ENCODE data around the gene BAIAP2L1. TPM values are rescaled to one million over a fixed set of nuclear protein-coding genes. Genes with fewer than 3 reads are reported as not detected.

Gene BAIAP2L1
- total RNA-seq, 1 donor from 2014 or later = 4.6 TPM

- DNase-seq (ENCODE audit: low spot score) = no peak
Observed at GRCh38 chr7:98295467-98296192, 105.3 kb downstream of the BAIAP2L1 start.

- no peak for DNase-seq (ENCODE audit: low spot score)
Observed at GRCh38 chr7:98294798-98295382, 106.0 kb downstream of the BAIAP2L1 start.

DNA sequence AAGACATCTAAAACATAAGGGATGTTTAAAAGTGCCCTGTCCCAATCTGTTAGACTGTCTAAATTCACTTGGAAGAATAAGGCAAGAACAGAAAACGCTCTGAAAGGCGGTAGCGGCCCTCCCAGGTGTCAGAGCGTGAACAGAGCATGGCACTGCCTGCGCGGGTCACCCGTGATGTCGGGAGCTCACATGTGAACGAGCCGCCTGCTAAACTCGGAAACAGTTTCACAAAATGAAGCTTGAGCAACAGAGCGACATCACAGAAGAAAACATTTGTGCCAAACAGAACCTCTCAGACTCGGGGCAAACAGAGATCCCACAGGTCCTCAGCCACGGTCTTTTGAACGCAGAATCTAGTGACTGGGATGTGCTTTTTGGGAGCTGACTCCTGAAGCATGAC lies 106.6 kb downstream of the BAIAP2L1 start:
- no peak for DNase-seq (ENCODE audit: low spot score)

DNA sequence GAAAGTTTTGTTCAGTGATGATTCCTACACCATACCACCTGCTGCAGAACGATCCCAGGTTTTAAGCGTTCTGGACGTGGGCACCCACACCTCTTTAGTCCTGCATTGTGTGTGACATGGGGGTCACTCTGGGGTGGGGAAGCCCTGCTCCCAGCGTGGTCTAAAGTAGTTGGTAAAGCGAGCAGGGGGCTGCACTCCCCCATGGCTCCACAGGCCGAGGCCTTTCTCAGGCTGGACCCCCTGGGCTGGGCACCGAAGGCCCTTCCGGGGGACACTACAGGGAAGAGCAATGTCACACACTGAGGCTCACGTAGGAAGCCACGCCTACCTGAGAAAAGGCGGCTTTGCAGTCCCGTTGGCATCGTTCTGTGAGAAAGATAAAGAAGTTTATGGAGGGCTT lies 107.1 kb downstream of the BAIAP2L1 start:
- no peak for DNase-seq (ENCODE audit: low spot score)

DNA sequence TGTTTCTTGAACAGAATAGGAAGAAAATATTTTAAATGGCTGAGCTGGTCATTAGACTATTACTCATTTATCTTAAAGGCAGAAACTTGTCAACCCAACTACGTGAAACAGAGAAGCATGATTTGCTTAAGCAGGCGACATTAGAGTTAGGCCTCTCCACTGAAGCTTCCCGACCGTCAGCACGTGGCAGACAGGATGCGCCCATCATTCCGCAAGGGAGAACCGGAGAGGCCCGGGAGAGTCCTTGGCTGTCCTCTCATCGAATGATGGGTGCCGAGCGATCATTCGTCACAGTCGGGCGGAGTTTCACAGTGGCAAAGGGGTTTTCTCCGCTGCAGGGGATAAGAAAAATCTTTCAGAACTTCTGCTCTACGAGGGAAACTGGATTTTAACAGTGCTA lies 107.6 kb downstream of the BAIAP2L1 start:
- no peak for DNase-seq (ENCODE audit: low spot score)

DNA sequence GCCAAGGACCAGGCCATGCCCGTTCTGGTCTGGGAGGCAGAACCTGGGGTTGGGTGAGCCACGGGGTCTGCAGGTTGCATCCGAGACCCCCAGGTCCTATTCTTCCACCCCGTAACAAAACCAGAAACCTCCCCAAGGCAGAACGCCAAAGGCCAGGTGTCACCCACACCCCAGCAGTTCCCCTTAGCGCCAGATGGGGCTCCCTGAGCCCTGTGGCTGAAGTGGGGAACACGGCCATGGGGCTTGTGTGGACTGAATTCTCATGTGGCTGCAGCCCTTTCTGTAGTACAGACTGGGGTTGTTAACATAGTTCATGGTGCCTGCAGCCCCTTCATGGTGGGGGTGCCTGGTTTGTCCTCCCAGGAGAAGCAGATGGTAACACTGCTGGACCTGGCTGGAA lies 109.2 kb downstream of the BAIAP2L1 start:
- no peak for DNase-seq (ENCODE audit: low spot score)

GRCh38 chr7:98289333-98289875 lies 111.5 kb downstream of the BAIAP2L1 start:
- DNase-seq (ENCODE audit: low spot score) = no peak

DNA sequence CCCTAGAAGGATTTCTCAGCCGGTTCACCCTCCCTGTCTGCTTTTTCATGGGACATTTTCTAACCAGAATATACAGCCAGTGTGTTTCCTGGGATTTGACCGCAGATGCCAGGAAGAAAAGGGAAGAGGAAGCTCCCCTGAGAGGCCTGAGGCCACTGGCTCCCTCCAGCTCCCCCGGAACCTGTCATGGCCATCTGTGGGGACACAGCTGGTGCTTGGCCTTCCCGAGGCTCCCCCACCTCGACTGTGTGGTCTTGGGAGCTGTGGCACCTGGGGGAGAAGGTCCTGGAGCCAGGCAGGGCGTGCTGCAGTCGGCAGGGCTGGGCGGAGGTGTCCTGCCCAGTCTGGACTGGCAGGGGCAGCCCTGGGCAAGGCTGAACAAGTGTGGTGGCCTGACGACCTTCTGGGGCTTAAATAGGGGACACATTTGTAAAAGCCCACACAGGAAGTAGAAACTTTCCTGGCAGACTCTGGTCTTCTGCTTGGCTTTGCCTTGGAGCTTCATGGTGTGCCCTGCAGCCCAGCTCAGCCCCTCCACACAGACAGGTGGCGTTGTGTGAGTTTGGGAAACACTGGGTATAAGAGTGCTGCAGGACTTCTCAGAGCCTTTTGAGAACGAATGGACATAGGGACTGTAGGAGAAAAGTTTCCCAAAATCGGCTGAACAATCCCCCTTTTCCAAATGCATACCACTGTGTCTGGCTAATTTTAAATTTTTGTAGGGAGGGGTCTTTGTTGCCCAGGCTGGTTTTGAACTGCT lies 112.6 kb downstream of the BAIAP2L1 start:
- DNase-seq (ENCODE audit: low spot score) = no peak

DNA sequence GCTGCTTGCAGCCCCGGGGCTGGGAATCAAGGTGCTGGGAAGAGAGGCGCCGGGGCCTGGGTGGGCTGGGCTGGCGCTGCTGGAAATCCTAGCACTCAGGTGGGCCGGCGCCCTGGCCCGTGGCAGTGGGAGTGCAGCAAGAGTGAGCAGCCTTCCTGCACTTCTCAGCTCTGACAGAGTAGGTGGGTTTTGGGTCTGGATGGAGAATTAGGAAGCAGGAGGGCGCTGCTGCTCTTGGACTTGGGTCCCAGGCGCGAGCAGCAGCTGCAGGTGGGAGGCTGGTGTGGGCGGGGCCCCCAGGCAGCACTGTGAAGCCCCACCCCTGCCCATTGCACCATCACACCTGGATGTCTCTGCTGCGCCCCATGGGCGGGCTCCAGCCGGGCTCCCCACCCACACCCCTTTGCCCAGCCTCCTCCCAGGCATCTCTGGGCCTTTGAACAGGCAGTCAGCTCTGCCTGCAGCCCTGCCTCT lies 113.4 kb downstream of the BAIAP2L1 start:
- no peak for DNase-seq (ENCODE audit: low spot score)

DNA sequence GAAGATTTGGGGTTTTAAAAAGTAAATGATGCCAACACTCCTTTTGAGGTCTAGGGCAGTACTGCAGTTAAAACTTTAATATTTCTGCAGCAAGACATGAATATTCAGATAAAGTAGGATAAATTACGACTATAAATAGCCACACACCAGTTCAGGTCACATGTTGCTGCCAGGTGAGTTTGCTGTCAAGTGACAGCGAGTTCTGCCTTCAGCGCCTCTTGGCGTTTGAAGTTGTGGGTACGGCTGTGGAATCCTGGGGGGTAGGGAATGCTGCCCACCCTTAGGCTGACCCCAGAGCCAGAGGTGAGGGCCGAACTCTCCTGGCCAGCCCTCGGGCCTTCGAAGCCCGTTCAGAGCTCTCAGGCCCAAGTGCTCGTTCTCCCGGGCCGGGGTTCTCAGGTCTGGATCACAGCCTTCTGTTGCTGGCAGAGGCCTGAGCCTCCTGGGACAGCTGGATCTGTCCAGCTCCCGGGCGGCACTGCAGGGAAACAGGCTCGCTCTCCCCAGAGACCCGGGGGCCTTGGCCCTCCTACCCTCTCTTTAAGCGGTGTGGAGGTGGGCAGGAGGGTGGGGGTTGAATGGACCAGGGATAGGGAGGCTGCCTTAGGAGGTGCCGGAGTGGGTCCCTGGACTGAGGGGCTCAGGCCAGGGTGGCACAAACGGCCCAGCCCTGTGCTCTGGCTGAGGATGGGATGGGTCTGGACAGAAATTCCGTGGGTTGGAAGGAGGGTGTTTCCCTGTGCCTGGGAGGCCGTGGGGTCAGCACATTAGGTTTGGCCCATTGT lies 114.0 kb downstream of the BAIAP2L1 start:
- no peak for DNase-seq (ENCODE audit: low spot score)

DNA sequence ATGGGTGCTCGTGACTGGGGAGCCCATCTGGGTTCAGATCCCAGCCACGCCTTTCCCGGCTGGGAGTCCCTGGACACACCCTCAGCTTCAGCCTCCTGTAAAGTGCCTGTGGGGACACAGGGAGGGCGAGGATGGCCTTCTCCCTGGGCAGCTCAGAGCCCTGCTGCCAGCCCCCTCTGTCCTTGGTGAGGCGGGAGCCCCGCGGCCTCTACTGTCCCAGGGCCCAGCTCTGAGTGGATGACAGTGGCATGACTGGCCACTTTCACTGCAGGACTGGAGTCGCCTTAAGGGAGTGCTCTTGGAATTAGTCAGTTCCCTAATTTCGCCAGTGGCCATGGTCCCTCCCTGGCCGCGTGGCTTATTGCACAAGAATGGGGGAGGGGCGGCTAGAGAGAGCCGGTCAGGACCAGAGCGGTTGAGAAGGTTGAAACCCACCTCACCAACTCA lies 114.8 kb downstream of the BAIAP2L1 start:
- no peak for DNase-seq (ENCODE audit: low spot score)

- DNase-seq (ENCODE audit: low spot score) = no peak
Observed at GRCh38 chr7:98285157-98286092, 115.5 kb downstream of the BAIAP2L1 start.

- DNase-seq (ENCODE audit: low spot score) = peak; percentile 93
Observed at GRCh38 chr7:98284335-98285036, 116.4 kb downstream of the BAIAP2L1 start.

- no peak for DNase-seq (ENCODE audit: low spot score)
Observed at GRCh38 chr7:98283887-98284222, 117.0 kb downstream of the BAIAP2L1 start.

- no peak for DNase-seq (ENCODE audit: low spot score)
Observed at GRCh38 chr7:98283127-98283886, 117.6 kb downstream of the BAIAP2L1 start.

- no peak for DNase-seq (ENCODE audit: low spot score)
Observed at GRCh38 chr7:98282703-98283102, 118.2 kb downstream of the BAIAP2L1 start.

DNA sequence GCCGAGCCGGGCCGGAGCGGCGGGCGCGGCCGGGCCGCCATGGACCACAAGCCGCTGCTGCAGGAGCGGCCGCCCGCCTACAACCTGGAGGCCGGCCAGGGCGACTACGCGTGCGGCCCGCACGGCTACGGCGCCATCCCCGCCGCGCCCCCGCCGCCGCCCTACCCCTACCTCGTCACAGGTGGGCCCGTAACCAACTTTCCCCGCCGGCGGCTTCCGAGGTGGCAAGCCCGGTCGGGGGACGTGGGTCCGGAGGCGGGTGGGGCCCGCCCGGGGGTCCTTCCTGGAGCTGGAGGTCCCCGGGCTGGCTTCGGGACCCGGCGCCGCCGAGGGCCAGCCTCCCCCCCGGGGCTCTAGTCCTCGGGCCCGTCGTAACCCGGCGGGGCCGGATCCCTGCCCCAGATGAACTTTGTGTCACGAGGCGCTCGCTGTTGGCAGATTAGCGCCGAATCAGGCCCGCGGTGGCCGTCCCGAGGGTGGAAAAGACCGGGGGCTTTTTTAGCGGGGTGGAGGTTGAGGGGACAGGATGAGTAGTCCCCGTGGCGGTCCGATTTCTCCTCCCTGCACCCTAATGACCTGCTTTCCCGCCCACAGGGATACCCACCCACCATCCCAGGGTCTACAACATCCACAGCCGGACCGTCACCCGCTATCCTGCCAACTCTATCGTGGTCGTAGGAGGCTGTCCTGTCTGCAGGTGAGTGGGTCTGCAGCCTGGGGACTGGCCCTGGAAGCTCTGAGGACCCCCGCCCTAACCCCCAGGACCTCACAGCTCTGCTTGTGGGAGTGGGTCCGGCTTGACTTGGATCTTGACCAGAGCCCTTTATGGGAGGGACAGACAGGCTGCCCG lies 118.9 kb downstream of the BAIAP2L1 start:
- no peak for DNase-seq (ENCODE audit: low spot score)

Data from mesenteric fat pad (tissue), 1 donor.